GM12878 (cell line): ENCODE data around the gene RGP1. TPM values are rescaled to one million over a fixed set of nuclear protein-coding genes. Genes with fewer than 3 reads are reported as not detected.

Source experiments
- CBX3 ChIP-seq: fragments of 200-600 bp; sonication (generic); IDR thresholded peaks from 2 replicates; pipeline ENCODE4 v1.6.1; 2016; ENCODE audit warnings: low read depth, borderline replicate concordance
- CREB1 ChIP-seq: IDR thresholded peaks from 2 replicates; pipeline ENCODE4 v1.6.1; 2012; ENCODE audit warnings: low read depth, mild to moderate bottlenecking, inconsistent platforms
- DPF2 ChIP-seq: fragments of 450-650 bp; IDR thresholded peaks from 2 replicates; pipeline ENCODE4 v1.6.1; 2017; ENCODE audit warnings: mild to moderate bottlenecking
- E2F4 ChIP-seq: IDR thresholded peaks from 2 replicates; pipeline ENCODE4 v1.6.1; 2012; ENCODE audit warnings: low read depth, low read length, improper control_type of control experiment
- FOXK2 ChIP-seq: fragments of 450-650 bp; IDR thresholded peaks from 2 replicates; pipeline ENCODE4 v1.6.1; 2017; ENCODE audit warnings: mild to moderate bottlenecking, moderate library complexity
- GATAD2B ChIP-seq: fragments of 450-650 bp; conservative IDR thresholded peaks from 2 replicates; pipeline ENCODE4 v1.6.1; 2017; ENCODE audit warnings: low read depth, mild to moderate bottlenecking, moderate library complexity
- MYB ChIP-seq: fragments of 150-350 bp; IDR thresholded peaks from 2 replicates; pipeline ENCODE4 v1.6.1; 2014; ENCODE audit warnings: mild to moderate bottlenecking, low read depth, low read length, borderline replicate concordance
- PAX5 ChIP-seq: IDR thresholded peaks from 2 replicates; pipeline ENCODE4 v1.6.1; 2011; ENCODE audit warnings: low read depth, low read length, borderline replicate concordance
- RCOR1 ChIP-seq: conservative IDR thresholded peaks from 2 replicates; pipeline ENCODE4 v1.6.1; 2012; ENCODE audit warnings: low read depth, low read length, improper control_type of control experiment
- RFX5 ChIP-seq: IDR thresholded peaks from 2 replicates; pipeline ENCODE4 v1.6.1; 2011; ENCODE audit warnings: low read depth, low read length, improper control_type of control experiment
- RUNX3 ChIP-seq: IDR thresholded peaks from 2 replicates; pipeline ENCODE4 v1.6.1; 2012; ENCODE audit warnings: low read length, inconsistent platforms
- SMC3 ChIP-seq: IDR thresholded peaks from 2 replicates; pipeline ENCODE4 v1.6.1; 2011; ENCODE audit warnings: low read length, improper control_type of control experiment, borderline replicate concordance
- SREBF2 ChIP-seq: IDR thresholded peaks from 2 replicates; pipeline ENCODE4 v1.6.1; 2012; ENCODE audit warnings: mild to moderate bottlenecking, low read length
- SRF ChIP-seq, 2 experiments: IDR thresholded peaks; 2 replicates each; pipeline ENCODE4 v1.6.1; 2011; ENCODE audit warnings: low read depth in 2 of 2, low read length in 2 of 2, mild to moderate bottlenecking in 1 of 2, moderate library complexity in 1 of 2
- SUPT20H ChIP-seq: IDR thresholded peaks from 2 replicates; pipeline ENCODE4 v1.6.1; 2011; ENCODE audit warnings: low read depth, mild to moderate bottlenecking, low read length, moderate library complexity, borderline replicate concordance; ENCODE audit not compliant: control insufficient read depth
- SUZ12 ChIP-seq: fragments of 200-600 bp; sonication (generic); IDR thresholded peaks from one replicate; pipeline ENCODE4 v1.6.1; 2018; ENCODE audit warnings: antibody characterized with exemption, mild to moderate bottlenecking; ENCODE audit not compliant: unreplicated experiment
- polyA plus RNA-seq, 11 experiments: library from polyadenylated mRNA; depleted of rRNA in 4 of 11; unstranded in 6 of 11; stranded (reverse) in 5 of 11; fragments of >200 nt; fragmentation: Nextera tagmentation in 4 of 11; fragmentation: Illumina TruSeq in 1 of 11; extraction: Ambion mirVana in 4 of 11; extraction: Trizol in 1 of 11; gene quantifications; 1 replicate in 1 of 11; 2 replicates in 10 of 11; pipeline versions ENCODE4 v1.2.1 to v1.2.3, GENCODE V29; 2011 to 2016; ENCODE audit warnings: inconsistent platforms in 2 of 11, missing spikeins in 2 of 11, low read depth in 1 of 11
- total RNA-seq, 4 experiments: library from RNA; depleted of rRNA in 3 of 4; stranded (reverse); fragments of >200 nt in 3 of 4; fragmentation: Illumina TruSeq in 1 of 4; extraction: Trizol in 1 of 4; gene quantifications; 2 replicates each; pipeline versions ENCODE4 v1.2.1 to v1.2.3, GENCODE V29; 2013 to 2021
- TF ChIP-seq, protein P1 (sequence below): fragments of 450-650 bp; formaldehyde crosslinking; IDR thresholded peaks from 2 replicates; pipeline ENCODE4 v1.5.0; 2022; ENCODE audit warnings: mild to moderate bottlenecking, missing genetic modification characterization
- TF ChIP-seq, protein P2 (sequence below): IDR thresholded peaks from 2 replicates; pipeline ENCODE4 v1.6.1; 2012; ENCODE audit warnings: mild to moderate bottlenecking, low read depth, low read length
- TF ChIP-seq, protein P3 (sequence below): fragments of 450-650 bp; IDR thresholded peaks from 2 replicates; pipeline ENCODE4 v1.6.1; 2017; ENCODE audit warnings: mild to moderate bottlenecking, moderate library complexity

Gene RGP1
- total and polyA plus RNA-seq, 10 of the 15 experiments (the other 5 are each of a cell fraction or from before 2014, with no cell fraction given): 0.44 to 14.9 (median 7.4) TPM

- TF ChIP-seq, protein P1, sequence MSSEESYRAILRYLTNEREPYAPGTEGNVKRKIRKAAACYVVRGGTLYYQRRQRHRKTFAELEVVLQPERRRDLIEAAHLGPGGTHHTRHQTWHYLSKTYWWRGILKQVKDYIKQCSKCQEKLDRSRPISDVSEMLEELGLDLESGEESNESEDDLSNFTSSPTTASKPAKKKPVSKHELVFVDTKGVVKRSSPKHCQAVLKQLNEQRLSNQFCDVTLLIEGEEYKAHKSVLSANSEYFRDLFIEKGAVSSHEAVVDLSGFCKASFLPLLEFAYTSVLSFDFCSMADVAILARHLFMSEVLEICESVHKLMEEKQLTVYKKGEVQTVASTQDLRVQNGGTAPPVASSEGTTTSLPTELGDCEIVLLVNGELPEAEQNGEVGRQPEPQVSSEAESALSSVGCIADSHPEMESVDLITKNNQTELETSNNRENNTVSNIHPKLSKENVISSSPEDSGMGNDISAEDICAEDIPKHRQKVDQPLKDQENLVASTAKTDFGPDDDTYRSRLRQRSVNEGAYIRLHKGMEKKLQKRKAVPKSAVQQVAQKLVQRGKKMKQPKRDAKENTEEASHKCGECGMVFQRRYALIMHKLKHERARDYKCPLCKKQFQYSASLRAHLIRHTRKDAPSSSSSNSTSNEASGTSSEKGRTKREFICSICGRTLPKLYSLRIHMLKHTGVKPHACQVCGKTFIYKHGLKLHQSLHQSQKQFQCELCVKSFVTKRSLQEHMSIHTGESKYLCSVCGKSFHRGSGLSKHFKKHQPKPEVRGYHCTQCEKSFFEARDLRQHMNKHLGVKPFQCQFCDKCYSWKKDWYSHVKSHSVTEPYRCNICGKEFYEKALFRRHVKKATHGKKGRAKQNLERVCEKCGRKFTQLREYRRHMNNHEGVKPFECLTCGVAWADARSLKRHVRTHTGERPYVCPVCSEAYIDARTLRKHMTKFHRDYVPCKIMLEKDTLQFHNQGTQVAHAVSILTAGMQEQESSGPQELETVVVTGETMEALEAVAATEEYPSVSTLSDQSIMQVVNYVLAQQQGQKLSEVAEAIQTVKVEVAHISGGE: no peak
- no peak for TF ChIP-seq SUZ12
- TF ChIP-seq SRF (IDR thresholded peaks at IDR 0.05; ENCODE audit: low read depth in 2 of 2, low read length in 2 of 2): peak; percentile 70 to 77
- TF ChIP-seq RFX5: no peak
- TF ChIP-seq GATAD2B: peak; percentile 63
- TF ChIP-seq DPF2: peak; percentile 88
- peak; percentile 39; the same call in 1 of the 2 replicates for TF ChIP-seq PAX5
- no peak for TF ChIP-seq SUPT20H
- TF ChIP-seq, protein P2, sequence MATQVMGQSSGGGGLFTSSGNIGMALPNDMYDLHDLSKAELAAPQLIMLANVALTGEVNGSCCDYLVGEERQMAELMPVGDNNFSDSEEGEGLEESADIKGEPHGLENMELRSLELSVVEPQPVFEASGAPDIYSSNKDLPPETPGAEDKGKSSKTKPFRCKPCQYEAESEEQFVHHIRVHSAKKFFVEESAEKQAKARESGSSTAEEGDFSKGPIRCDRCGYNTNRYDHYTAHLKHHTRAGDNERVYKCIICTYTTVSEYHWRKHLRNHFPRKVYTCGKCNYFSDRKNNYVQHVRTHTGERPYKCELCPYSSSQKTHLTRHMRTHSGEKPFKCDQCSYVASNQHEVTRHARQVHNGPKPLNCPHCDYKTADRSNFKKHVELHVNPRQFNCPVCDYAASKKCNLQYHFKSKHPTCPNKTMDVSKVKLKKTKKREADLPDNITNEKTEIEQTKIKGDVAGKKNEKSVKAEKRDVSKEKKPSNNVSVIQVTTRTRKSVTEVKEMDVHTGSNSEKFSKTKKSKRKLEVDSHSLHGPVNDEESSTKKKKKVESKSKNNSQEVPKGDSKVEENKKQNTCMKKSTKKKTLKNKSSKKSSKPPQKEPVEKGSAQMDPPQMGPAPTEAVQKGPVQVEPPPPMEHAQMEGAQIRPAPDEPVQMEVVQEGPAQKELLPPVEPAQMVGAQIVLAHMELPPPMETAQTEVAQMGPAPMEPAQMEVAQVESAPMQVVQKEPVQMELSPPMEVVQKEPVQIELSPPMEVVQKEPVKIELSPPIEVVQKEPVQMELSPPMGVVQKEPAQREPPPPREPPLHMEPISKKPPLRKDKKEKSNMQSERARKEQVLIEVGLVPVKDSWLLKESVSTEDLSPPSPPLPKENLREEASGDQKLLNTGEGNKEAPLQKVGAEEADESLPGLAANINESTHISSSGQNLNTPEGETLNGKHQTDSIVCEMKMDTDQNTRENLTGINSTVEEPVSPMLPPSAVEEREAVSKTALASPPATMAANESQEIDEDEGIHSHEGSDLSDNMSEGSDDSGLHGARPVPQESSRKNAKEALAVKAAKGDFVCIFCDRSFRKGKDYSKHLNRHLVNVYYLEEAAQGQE: no peak
- TF ChIP-seq SMC3: no peak
- no peak for TF ChIP-seq MYB
- no peak for TF ChIP-seq CREB1
- no peak for TF ChIP-seq E2F4
- TF ChIP-seq, protein P3, sequence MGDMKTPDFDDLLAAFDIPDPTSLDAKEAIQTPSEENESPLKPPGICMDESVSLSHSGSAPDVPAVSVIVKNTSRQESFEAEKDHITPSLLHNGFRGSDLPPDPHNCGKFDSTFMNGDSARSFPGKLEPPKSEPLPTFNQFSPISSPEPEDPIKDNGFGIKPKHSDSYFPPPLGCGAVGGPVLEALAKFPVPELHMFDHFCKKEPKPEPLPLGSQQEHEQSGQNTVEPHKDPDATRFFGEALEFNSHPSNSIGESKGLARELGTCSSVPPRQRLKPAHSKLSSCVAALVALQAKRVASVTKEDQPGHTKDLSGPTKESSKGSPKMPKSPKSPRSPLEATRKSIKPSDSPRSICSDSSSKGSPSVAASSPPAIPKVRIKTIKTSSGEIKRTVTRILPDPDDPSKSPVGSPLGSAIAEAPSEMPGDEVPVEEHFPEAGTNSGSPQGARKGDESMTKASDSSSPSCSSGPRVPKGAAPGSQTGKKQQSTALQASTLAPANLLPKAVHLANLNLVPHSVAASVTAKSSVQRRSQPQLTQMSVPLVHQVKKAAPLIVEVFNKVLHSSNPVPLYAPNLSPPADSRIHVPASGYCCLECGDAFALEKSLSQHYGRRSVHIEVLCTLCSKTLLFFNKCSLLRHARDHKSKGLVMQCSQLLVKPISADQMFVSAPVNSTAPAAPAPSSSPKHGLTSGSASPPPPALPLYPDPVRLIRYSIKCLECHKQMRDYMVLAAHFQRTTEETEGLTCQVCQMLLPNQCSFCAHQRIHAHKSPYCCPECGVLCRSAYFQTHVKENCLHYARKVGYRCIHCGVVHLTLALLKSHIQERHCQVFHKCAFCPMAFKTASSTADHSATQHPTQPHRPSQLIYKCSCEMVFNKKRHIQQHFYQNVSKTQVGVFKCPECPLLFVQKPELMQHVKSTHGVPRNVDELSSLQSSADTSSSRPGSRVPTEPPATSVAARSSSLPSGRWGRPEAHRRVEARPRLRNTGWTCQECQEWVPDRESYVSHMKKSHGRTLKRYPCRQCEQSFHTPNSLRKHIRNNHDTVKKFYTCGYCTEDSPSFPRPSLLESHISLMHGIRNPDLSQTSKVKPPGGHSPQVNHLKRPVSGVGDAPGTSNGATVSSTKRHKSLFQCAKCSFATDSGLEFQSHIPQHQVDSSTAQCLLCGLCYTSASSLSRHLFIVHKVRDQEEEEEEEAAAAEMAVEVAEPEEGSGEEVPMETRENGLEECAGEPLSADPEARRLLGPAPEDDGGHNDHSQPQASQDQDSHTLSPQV: no peak
- TF ChIP-seq RCOR1: no peak
- TF ChIP-seq SREBF2: no peak
- no peak for TF ChIP-seq CBX3
- TF ChIP-seq RUNX3: peak; percentile 40
- TF ChIP-seq FOXK2: no peak
Observed at GRCh38 chr9:35757226-35757891, 8.3 kb downstream of the RGP1 start (continued).
